Fibroblast of peridontal ligament (primary cell): ENCODE measurements around the gene PARP1.
"Not testable (repeated sequence)": the region's sequence is repeated elsewhere in the genome, so short reads cannot be mapped to it uniquely, and the experiment has no call there.

Experiments
- DNase-seq: peaks from one replicate; pipeline ENCODE4 v3.0.0-alpha.2; 2010; ENCODE audit errors: extremely low read depth

The PARP1 gene

DNA sequence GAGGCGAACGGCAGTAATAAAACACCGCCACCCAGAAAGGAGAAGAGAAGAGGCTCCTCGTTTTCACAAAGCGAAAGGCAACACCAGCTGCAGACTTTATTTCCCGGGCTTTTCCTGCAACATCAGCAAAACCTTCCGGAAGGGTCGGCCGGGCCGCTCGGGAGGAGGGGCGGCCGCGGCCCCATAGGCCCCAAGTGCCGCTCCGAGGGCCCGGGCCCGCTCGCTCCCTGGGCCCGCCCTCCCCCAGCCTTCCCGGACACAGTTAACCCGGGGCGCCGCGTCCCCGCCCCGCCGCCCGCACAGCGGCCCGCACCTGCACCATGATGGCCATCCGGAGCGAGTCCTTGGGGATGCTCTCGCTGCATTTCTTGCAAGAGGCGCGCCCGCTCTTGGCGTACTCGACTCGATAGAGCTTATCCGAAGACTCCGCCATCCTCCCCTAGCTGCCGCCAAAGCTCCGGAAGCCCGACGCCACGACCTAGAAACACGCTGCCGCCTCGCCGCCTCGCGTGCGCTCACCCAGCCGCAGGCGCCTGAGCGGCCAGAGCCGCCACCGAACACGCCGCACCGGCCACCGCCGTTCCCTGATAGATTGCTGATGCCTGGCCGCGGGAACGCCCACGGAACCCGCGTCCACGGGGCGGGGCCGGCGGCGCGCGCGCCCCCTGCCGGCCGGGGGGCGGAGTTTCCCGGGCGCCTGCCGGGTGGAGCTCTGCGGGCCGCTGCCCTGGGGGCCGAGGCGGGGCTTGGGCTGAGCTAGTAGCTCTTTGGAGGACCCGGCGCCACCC, at the start of gene PARP1:
Gene PARP1, minus strand, starts transcription at position 597 of the 788 bp plus-strand sequence. Its CDS starts 164 bp downstream, at position 433.
- DNase-seq: peak; percentile 74

DNA sequence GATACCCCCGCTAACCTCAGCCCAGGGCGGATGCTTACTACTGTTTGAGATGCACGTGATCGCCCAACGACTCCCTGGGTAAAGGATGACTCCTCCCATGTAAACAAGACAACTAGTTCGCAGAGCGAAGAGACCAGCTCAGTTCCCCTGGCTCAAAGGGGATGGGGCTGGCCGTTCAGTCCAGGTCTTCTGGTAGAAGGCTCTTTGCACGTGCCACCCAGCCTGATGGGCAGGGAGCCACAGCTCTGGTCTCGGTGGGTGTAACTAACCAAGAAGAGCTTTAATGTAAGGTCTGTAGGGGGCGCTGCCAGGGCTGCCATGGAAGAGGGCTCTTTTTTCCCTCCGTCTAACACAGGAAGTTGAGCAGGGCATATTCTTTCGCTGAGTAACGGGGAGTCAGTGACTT, 49.4 kb upstream of the PARP1 start:
- DNase-seq: no peak

DNA sequence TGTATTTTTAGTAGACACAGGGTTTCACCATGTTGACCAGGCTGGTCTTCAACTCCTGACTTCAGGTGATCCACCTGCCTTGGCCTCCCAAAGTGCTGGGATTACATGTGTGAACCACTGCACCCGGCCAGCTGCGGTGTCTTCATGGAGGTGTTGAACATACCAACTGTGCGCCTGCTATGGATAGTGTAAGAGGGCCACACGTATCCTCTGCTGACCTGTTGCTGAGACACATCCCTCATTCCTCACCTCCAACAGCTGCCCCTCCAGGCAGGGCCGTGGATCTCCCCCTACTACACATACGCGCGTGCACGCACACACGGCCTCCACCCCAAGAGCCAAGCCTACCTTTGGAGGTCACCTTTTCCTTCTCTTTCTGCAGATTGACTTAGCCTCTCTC, 48.0 kb upstream of the PARP1 start:
- no peak for DNase-seq

DNA sequence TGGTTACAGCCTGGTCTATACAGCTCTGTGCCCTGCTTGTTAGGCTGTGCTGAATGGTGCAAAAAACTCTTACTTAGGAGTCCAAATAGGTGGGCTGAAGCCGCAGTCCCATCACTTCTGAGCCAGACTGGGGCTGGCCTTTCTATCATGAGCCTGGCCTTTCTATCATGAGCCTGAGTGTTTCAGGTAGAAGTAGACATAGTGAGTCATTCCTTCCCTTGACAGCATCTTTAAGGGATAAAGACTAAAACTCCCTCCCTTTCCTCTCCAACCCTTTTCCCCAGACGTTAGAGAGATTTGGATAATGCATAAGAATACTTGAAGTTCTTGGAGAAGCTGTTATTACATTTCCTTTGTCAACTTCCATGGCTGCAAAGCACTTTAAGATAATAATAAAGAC, 46.5 kb upstream of the PARP1 start:
- DNase-seq: no peak

DNA sequence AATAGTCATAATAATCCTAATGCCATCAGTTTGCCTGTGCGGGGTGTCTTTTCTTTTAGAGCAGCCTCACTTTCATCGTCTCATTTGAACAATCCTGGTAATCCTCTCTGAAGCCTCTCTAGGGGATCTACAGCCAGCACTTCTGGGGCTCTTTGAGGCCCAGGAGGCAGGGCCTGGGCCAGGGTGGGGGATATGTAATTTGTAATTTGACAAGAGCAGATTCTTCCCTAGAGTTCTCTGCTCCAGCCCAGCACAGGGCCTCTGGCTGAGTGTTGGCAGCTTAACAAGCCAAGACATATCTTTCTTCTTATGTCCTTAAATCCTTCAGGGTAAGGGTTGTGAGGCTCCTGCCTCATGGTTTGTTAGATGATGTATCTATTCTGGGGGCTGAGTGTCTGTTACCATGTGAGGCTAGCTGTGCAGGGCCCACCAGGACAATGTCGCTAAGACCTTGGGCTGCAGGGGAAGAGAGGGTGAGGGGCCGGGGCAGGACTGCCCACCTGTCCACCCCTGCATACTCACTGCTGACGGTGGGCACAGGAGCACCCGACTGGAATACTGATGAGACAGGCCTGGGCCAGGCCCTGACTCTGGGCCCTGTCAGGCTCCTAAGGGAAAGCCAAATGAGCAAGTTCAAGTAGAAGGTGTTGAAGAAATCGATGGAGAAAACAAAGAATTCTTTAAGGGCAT, 45.3 kb upstream of the PARP1 start:
- DNase-seq: no peak

DNA sequence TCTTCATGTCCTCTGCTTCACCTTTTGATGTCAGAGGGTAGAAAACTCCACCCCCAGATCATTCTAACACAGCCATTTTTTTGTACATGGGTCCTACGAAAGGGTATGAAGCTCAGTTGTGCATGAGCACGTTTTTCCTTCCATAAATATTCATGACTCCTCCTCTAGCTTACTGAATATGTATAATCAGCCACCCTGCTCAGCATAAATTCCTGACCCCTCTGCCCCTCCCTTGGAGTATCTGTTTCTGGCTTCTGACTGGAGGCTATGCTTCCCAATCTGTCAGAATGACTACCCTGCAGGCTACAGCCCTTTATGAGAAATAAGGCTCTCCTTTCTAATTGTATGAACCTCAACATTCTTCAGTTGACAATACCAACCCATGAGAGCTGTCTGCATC, 42.8 kb upstream of the PARP1 start:
- DNase-seq: no peak

DNA sequence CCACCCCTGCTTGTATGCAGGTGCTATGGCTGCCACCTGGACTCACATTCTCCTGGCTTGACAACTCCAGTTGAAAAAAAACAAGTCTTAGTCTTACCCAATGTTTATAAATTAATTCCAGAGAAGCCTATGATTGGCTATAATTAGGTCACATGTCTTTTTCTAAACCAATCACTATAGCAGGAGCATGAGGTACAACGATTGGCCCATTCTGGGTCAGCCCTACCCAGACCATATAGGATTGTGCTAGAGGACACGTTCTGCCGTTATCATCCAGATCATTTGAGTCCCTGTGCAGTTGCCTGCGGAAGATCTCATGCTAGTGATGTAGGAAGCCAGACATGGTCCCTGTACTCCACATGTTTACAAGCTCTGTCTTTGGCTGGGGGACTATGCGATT, 41.9 kb upstream of the PARP1 start:
- DNase-seq: no peak

DNA sequence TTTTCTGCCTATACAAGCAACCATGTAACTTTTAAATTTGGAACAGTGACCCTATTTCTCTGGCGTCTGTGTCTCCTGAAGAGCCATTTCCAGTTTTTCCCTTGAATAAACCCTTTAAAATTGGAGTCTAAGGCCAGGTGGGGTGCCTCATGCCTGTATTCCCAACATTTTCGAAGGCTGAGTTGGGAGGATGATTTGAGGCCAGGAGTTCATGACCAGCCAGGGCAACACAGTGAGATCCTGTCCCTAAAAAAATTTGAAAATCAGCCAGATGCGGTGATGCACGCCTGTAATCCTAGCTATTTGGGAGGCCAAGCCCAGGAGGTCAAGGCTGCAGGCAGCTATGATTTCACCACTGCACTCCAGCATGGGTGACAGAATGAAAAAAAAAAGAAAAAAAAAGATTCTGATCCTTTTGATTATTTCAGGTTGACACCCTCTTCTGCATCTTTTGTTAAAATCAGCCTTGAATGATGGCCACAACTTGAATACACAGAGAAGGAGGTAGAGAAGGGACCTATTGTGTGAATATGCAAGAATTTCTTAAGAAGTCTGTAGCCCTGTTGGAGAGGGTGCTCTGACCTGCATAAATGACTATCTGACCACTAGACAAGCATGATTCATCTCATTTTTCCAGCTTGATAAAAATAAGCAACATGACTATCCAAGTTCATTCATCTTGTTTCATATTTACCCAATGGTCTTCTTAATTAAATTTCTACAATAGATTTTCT, 40.2 kb upstream of the PARP1 start:
- DNase-seq: no peak

DNA sequence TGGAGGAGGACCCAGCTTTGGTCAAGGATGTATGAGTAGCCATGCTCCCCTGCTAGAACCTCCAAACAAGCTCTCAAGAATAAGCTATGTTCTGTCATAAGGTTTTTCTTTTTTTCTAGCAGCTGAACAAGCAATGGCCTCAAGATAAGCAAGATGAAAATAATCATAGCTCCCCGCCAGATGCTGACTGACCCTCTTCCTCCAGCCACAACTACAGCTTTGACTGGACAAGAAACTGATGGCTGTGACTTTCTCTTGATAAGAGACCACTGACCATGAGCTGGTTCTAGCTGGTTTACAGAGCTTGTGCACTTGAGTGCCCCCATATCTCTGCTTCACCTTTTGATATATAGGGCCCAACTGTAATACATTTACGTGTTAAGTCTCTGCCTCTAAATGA, 38.2 kb upstream of the PARP1 start:
- DNase-seq: no peak

DNA sequence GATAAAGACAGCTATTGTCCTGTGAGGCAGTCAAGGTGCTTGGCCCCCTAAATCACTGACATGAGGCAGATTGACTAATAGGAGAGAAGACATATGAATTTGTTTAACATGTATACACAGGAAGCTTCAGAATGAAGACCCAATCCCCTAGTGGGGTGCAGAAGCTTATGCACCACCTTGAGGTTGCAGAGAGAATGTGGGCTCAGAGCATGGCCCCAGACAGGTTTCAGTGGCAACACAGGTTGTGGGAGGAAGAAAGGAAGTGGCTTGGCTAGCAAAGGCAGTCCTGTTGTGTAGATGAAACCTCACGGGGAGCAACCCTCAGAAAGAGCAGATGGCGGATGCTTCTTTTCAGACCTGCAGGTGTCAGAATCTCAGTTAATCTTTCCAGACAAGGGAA, 37.0 kb upstream of the PARP1 start:
- no peak for DNase-seq

DNA sequence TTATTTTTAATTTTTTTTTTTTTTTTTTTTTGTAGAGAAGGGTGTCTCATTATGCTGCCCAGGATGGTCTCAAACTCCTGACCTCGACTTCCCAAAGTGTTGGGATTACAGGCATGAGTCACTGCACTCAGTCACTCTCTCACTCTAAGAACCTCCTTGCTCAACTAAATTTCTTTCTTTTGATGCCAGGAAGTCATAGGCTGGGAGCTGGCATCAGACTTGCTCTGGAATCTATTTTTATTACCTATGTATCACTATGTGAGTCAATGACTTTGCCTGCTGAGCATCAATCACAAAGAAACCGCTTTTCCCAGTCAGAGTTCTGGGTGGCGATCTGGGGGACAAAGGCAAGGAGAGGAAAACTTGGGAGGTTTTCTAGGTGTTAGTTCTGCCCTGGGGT, 35.5 kb upstream of the PARP1 start:
- DNase-seq: peak; percentile 15

DNA sequence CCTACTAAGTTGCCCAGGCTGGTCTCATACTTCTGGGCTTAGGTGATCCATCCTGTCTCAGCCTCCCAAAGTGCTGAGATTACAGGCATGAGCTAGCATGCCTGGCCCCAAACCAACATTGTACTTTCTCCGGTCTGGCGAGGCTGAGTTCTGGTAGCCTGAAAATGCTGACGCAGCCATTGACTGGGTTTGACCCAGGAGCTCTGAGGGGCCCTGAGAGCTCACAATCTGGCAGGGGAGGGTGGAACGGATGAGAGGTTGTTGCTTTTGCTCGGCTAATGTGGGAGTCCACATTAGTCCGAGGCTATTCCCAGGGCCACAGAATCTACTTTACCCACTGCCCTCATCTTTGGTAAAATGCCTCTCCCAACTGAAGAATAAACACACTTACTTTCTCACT, 35.1 kb upstream of the PARP1 start:
- no peak for DNase-seq

DNA sequence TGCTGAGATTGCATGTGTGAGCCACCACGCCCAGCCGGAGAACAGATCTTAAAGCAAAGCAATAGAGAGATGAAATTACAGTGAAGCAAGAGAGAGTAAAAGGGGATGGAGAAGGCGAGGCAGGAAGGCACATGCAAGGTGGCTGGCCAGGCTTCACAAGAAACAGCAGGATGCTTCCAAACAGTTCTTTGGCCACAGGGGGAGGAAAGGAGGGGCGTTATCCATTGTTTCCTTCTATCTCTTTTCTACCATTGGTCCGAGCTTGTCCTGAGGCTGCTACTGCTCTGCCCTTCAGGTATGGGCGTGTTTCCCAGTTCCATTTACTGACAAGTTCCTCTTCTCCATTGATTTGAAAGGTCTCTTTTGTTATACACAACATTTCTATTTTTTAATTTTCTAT, 33.7 kb upstream of the PARP1 start:
- no peak for DNase-seq

DNA sequence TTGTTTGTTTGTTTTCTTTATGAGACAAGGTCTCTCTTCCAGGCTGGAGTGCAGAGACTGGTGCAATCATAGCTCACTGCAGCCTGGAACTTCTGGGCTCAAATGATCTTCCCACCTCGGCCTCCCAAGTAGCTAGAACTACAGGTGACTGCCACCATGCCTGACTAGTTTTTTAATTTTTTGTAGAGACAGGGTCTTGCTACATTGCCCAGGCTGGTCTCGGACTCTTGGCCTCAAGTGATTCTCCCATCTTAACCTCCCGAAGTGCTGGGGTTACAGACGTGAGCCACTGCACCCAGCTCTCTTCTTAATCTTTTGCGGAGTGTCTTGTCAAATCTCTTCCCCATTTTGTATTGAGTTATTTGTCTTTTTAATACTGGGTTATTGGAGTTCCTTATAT, 32.6 kb upstream of the PARP1 start:
- DNase-seq: no peak

DNA sequence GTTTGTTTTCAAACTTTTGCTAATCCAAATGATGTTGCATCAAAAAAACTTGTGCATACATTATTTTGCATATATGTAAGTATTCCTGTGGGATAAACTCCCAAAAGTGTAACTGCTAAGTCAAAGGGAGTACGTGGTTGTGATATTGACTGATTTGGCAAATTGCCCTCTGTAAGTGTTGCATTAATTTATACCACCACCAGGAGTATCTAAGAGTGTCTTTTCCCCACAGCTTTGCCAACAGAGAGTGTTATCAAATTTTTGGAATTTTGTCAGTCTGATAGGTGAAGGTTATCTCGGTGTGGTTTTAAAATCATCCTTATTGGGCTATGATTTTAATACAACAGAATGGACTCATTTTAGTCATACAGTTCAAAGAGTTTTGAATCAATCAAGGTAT, 30.1 kb upstream of the PARP1 start:
- peak; percentile 3 for DNase-seq

DNA sequence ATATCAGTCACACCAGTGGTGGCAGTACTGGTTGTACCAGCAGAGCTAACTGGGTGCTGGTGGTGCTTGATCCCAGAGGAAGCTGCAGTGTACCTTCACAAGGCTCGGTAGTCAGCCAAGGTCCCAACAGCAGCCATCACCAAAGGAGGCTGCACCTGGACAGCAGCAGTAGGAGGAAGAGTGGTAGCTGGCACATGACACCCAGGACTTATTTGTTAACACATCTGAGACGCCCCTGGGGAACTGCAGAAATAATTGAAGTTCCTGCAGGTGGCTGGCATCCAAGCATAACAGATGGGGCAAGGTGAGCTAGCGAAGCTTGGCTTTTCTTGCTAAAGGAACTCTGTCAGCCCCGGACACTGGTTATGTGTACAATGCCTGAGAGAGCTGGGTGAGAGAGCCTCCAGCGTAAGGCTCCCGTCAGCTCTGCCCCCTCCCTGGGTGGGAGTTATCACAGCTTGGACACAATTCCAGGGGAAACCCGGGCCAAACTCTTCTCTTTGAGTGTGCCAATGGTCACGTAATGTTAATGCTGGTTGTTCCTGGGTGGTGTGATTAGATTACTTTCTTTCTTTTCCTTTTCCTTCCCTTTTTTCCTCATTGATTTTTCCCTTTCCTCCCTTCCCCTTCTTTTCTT, 29.1 kb upstream of the PARP1 start:
- no peak for DNase-seq

DNA sequence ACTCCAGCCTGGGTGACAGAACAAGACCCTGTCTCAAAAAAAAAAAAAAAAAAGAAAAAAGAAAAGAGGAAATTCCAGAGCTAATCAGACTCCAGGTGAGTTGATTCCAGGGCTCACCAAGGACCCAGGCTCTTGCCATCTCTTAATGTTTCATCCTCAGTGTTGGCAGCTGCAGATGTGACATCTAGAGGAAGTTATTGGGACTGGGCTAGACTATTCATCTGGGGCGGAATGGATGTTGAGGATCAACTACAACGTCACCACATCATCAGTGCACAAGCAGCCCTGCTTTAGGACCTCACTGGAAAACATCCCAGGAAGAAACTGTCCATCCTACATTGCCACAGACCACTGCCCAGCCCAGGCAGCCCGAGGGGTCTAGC, 28.6 kb upstream of the PARP1 start:
- no peak for DNase-seq

DNA sequence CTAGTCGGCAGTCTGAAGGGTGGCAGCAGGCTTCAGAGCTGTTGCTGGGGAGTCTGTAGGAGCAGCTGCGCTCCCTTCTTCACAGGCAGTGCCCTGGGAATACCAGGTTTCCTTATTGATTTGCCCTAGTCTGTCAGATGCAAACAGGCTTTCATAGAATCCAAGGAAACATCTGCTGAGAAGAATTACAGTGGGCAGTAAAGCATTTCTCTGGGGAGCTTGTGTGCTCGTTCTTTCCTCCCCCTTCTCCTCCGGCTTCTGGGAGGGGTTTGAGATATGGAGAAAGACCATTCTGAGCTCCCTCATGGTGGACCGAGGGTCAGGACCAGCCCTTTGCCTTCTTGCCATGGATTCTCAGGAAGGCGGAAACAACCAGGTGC, 25.4 kb upstream of the PARP1 start:
- no peak for DNase-seq

DNA sequence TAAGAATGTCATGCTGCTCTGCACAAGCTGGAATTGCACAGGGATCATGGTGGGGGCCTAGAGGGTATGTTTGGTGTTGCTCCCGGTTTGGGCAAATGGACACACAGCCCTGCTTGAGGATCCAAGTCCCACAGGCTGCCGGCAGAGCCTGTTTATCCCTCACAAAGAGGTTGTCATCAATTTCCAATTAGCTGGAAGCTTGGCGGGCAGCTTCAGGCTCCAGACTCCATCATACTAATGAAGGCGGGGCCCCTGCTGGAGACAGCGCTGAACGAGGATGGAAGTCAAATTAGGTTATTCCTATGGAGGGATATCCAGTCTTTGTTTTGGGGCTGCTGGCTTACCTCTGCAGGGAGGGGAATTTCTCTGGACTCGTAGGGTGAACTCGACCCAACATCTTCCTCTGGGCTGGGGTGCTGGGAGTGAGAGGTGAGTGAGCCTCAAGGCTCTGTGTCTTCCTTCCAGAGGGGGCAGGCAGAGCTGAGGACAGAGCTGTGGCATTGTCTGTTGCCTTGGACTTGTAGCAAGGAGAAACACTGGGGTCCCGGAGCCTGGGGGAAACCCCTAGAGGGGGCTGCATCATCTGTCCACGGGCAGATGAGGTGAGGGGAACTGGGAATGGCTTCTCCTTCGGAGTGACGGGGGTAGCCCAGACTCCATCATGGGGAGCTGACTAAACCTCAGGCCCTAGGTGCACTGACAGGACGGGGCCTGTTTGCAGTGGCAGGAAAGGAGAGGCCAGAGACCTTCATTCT, 24.9 kb upstream of the PARP1 start:
- no peak for DNase-seq

DNA sequence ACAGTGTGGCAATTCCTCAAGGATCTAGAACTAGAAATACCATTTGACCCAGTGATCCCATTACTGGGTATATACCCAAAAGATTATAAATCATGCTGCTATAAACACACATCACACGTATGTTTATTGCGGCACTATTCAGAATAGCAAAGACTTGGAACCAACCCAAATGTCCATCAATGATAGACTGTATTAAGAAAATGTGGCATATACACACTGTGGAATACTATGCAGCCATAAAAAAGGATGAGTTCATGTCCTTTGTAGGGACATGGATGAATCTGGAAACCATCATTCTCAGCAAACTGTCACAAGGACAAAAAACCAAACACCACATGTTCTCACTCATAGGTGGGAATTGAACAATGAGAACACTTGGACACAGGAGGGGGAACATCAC, 24.0 kb upstream of the PARP1 start:
- not testable (repeated sequence) for DNase-seq

DNA sequence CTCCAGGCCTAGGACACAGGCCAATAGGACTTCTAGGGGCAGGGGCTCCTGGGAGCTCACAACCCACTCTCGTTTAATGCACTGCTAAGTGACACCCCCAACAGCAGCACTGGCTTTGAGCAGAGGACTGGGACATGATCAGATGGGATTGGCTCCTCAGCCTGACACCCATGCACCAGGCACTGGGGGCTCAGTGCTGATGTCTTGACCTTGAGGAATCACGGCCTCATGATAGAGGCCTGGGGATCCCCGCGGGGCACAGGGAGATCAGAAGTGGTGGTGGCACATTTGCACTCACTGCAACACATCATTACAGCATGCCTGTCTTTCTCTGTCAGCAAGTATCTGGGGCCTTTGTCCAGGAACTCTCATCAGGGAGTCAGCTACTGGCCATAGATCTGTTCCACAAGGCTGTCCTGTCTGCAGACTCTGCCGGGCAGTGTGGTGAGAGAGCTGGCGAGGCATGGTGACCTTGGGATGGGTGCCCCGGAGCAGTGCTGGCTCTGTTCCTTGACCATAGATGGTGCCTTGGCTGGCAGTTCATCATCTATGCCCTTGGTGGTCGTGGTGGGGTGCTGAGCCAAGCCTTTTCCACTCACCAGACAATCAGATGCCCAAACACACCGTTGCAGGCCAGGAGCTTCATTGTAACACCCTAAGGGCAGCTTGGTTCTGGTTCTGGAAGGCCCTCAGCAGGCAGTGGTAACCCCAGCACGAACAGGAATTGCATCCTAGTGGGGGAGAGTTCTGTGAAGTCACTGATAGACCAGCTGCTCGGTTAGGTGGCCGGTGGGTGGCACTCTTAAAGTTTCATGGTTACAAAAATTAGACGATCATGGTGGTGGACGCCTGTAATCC, 22.2 kb upstream of the PARP1 start:
- no peak for DNase-seq
